Ectodermal cell (in vitro differentiated cells): ENCODE results near the gene ASTN2.

Experiments
- H3K27ac ChIP-seq: 2 replicates; pipeline ENCODE4 v1.7.0; 2013; ENCODE audit warnings: mild to moderate bottlenecking, low read depth, low read length; ENCODE audit not compliant: insufficient read depth, poor library complexity, severe bottlenecking
- H3K27me3 ChIP-seq: 2 replicates; pipeline ENCODE4 v1.7.0; 2013; ENCODE audit warnings: mild to moderate bottlenecking, low read length; ENCODE audit not compliant: insufficient read depth, control insufficient read depth, poor library complexity, severe bottlenecking
- H3K36me3 ChIP-seq: one replicate; pipeline ENCODE4 v1.7.0; 2013; ENCODE audit warnings: low read length; ENCODE audit not compliant: control insufficient read depth, insufficient read depth
- H3K4me1 ChIP-seq: one replicate; pipeline ENCODE4 v1.7.0; 2013; ENCODE audit warnings: low read length; ENCODE audit not compliant: control insufficient read depth, insufficient read depth
- H3K4me3 ChIP-seq: 2 replicates; pipeline ENCODE4 v1.7.0; 2013; ENCODE audit warnings: low read depth, low read length, control low read depth; ENCODE audit not compliant: insufficient read depth
- H3K9me3 ChIP-seq: 2 replicates; pipeline ENCODE4 v1.7.0; 2013; ENCODE audit warnings: mild to moderate bottlenecking, low read length, moderate library complexity; ENCODE audit not compliant: control insufficient read depth
- WGBS, 2 experiments: methylation state at CpG; one replicate each; pipeline ENCODE4 v1.1.7; 2013; ENCODE audit warnings: missing lambda C conversion rate in 2 of 2; 5-methylcytosine and 5-hydroxymethylcytosine counted together

Gene ASTN2

GRCh38 chr9:117290856-117291622, 123.8 kb downstream of the ASTN2 start:
- H3K27ac ChIP-seq = no peak overlapping the region
- H3K9me3 ChIP-seq = no peaks in the 10 kb centered on the region
- WGBS, 2 experiments = 91 to 95% methylated on average over 14 of the region's 14 CpGs

GRCh38 chr9:117290306-117290840, 124.5 kb downstream of the ASTN2 start:
- WGBS, 2 experiments = 93 to 100% methylated on average over 2 of the region's 2 CpGs
- Histone ChIP-seq H3K36me3 (no peaks in the 10 kb centered on the region), H3K27ac (no peak overlapping the region), H3K27me3 (no peaks in the 10 kb centered on the region), H3K9me3 (no peaks in the 10 kb centered on the region), H3K4me1 (peaks cover 4% of the 10 kb centered on the region), H3K4me3 (no peak overlapping the region)

More at GRCh38 chr9:117290856-117291622, 123.8 kb downstream of the ASTN2 start:
- Histone ChIP-seq H3K36me3 (no peaks in the 10 kb centered on the region), H3K4me1 (peaks cover 4% of the 10 kb centered on the region), H3K27me3 (no peaks in the 10 kb centered on the region), H3K4me3 (no peak overlapping the region)

- Histone ChIP-seq H3K36me3 (no peaks in the 10 kb centered on the region), H3K27ac (no peak overlapping the region), H3K4me3 (no peak overlapping the region), H3K4me1 (peaks cover 4% of the 10 kb centered on the region), H3K27me3 (no peaks in the 10 kb centered on the region), H3K9me3 (no peaks in the 10 kb centered on the region)
- WGBS, 2 experiments = 90 to 91% methylated on average over 5 of the region's 5 CpGs
These were observed 128.6 kb downstream of the ASTN2 start for GRCh38 chr9:117286245-117286644.

GRCh38 chr9:117284414-117284813, 130.4 kb downstream of the ASTN2 start:
- Histone ChIP-seq H3K36me3 (no peaks in the 10 kb centered on the region), H3K9me3 (no peaks in the 10 kb centered on the region), H3K4me3 (no peak overlapping the region), H3K27ac (no peak overlapping the region), H3K4me1 (peaks cover 4% of the 10 kb centered on the region), H3K27me3 (no peaks in the 10 kb centered on the region)
- 96 to 97% methylated on average over 1 of the region's 1 CpG for WGBS, 2 experiments

- Histone ChIP-seq H3K27me3 (no peaks in the 10 kb centered on the region), H3K4me3 (no peak overlapping the region), H3K36me3 (no peaks in the 10 kb centered on the region), H3K9me3 (no peaks in the 10 kb centered on the region), H3K4me1 (no peaks in the 10 kb centered on the region), H3K27ac (no peak overlapping the region)
- 80 to 84% methylated on average over 2 of the region's 2 CpGs for WGBS, 2 experiments
These were observed 132.3 kb downstream of the ASTN2 start for GRCh38 chr9:117282541-117282940.

GRCh38 chr9:117278471-117279035, 136.3 kb downstream of the ASTN2 start:
- no peaks in the 10 kb centered on the region for H3K27me3 ChIP-seq
- H3K4me1 ChIP-seq = no peaks in the 10 kb centered on the region
- H3K36me3 ChIP-seq = no peaks in the 10 kb centered on the region
- no peak overlapping the region for H3K4me3 ChIP-seq
- no peaks in the 10 kb centered on the region for H3K9me3 ChIP-seq
- WGBS, 2 experiments = 85 to 94% methylated on average over 7 of the region's 7 CpGs
- no peak overlapping the region for H3K27ac ChIP-seq

- WGBS, 2 experiments = 95 to 99% methylated on average over 4 of the region's 4 CpGs
- Histone ChIP-seq H3K27me3 (no peaks in the 10 kb centered on the region), H3K4me1 (no peaks in the 10 kb centered on the region), H3K9me3 (no peaks in the 10 kb centered on the region), H3K36me3 (no peaks in the 10 kb centered on the region), H3K4me3 (no peak overlapping the region), H3K27ac (no peak overlapping the region)
These were observed 136.8 kb downstream of the ASTN2 start for GRCh38 chr9:117278020-117278419.

GRCh38 chr9:117276444-117276843, 138.4 kb downstream of the ASTN2 start:
- Histone ChIP-seq H3K27ac (no peak overlapping the region), H3K4me1 (no peaks in the 10 kb centered on the region), H3K9me3 (no peaks in the 10 kb centered on the region), H3K4me3 (no peak overlapping the region), H3K27me3 (no peaks in the 10 kb centered on the region), H3K36me3 (no peaks in the 10 kb centered on the region)
- WGBS, 2 experiments = 88 to 90% methylated on average over 3 of the region's 3 CpGs

- H3K27ac ChIP-seq = no peak overlapping the region
- 97 to 100% methylated on average over 1 of the region's 1 CpG for WGBS, 2 experiments
- H3K4me1 ChIP-seq = no peaks in the 10 kb centered on the region
- H3K36me3 ChIP-seq = no peaks in the 10 kb centered on the region
- H3K4me3 ChIP-seq = no peak overlapping the region
- no peaks in the 10 kb centered on the region for H3K27me3 ChIP-seq
- H3K9me3 ChIP-seq = no peaks in the 10 kb centered on the region
These were observed 141.2 kb downstream of the ASTN2 start for GRCh38 chr9:117273612-117274011.

GRCh38 chr9:117268847-117269446, 145.9 kb downstream of the ASTN2 start:
- Histone ChIP-seq H3K27me3 (no peaks in the 10 kb centered on the region), H3K9me3 (no peaks in the 10 kb centered on the region), H3K36me3 (no peaks in the 10 kb centered on the region), H3K27ac (no peak overlapping the region), H3K4me3 (no peak overlapping the region), H3K4me1 (no peaks in the 10 kb centered on the region)
- WGBS, 2 experiments = 35 to 38% methylated on average over 9 of the region's 9 CpGs
